ENCODE results near the gene ATP5PF.

ATP5PF gene

DNA sequence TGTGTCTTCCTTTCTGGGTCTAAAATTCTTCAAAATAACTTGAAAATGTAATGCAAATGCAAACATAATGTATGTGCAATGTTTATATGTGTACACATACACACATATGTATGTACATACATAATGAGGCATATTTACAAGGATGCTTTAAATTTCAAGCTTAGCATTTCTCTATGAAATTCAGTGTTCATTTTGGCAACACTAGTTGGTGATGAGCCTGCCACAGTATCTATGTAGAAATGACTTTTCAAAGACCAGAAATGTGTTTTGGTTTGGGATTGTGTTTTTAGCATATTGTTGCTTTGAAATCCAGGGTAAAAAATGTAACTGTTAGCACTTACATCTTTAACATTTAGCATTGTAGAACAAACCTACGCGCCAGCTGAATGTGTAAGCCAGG is 10.2 kb upstream of the ATP5PF start:
- no peak for DNase-seq (ENCODE audit: low spot score)
- TF ChIP-seq, protein P1, sequence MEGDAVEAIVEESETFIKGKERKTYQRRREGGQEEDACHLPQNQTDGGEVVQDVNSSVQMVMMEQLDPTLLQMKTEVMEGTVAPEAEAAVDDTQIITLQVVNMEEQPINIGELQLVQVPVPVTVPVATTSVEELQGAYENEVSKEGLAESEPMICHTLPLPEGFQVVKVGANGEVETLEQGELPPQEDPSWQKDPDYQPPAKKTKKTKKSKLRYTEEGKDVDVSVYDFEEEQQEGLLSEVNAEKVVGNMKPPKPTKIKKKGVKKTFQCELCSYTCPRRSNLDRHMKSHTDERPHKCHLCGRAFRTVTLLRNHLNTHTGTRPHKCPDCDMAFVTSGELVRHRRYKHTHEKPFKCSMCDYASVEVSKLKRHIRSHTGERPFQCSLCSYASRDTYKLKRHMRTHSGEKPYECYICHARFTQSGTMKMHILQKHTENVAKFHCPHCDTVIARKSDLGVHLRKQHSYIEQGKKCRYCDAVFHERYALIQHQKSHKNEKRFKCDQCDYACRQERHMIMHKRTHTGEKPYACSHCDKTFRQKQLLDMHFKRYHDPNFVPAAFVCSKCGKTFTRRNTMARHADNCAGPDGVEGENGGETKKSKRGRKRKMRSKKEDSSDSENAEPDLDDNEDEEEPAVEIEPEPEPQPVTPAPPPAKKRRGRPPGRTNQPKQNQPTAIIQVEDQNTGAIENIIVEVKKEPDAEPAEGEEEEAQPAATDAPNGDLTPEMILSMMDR (IDR thresholded peaks at IDR 0.05; ENCODE audit: borderline replicate concordance, control extremely low read depth, extremely low read depth, insufficient read depth, missing control alignments) = no peak
- in situ Hi-C loops (cut with MboI; ENCODE audit: low sequenced_read_pairs, unreplicated experiment) = no loop called here

DNA sequence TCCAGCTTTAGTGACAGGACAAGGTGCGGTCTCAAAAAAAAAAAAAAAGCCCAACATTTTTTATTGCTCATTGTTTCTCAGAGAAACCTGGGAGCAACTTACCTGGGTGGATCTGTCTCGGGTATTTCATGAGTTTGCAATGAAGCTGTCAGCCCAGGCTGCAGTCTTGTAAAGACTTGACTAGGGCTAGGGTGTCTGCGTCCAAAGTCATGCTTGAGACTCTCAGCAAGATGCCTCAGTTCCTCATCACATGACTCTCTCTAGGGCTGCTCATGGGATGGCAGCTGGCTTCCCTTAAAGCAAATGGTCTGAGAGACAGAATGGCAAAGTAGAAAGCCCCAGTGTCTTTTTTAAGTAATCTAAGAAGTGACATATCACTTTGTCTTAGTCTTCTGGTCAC is 8.2 kb upstream of the ATP5PF start:
- no peak for DNase-seq (ENCODE audit: low spot score)
- TF ChIP-seq, protein P1 (IDR thresholded peaks at IDR 0.05; ENCODE audit: borderline replicate concordance, control extremely low read depth, extremely low read depth, insufficient read depth, missing control alignments) = no peak
- in situ Hi-C loops (cut with MboI; ENCODE audit: low sequenced_read_pairs, unreplicated experiment) = no loop called here

DNA sequence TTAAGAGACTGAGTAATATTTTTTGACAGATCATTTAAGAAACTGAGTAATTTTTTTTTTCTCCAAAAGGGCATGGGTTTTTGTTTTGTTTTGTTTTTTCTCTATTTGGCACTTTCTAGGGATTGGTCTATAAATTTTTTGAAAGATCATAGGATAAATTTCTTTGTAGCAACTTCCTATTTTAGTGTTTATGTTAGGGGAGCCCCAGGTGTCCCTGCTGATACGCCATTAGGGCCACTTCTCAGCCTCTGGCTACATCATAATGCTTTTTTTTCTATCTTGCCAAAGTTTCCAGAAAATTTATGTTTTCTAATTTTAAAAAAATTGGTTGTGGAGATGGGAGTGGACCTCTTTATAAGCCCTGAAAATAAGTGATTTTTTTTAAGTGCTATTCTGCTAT is 2.7 kb upstream of the ATP5PF start:
- no peak for DNase-seq (ENCODE audit: low spot score)
- TF ChIP-seq, protein P1 (IDR thresholded peaks at IDR 0.05; ENCODE audit: borderline replicate concordance, control extremely low read depth, extremely low read depth, insufficient read depth, missing control alignments) = no peak
- in situ Hi-C loops (cut with MboI; ENCODE audit: low sequenced_read_pairs, unreplicated experiment) = no loop called here

DNA sequence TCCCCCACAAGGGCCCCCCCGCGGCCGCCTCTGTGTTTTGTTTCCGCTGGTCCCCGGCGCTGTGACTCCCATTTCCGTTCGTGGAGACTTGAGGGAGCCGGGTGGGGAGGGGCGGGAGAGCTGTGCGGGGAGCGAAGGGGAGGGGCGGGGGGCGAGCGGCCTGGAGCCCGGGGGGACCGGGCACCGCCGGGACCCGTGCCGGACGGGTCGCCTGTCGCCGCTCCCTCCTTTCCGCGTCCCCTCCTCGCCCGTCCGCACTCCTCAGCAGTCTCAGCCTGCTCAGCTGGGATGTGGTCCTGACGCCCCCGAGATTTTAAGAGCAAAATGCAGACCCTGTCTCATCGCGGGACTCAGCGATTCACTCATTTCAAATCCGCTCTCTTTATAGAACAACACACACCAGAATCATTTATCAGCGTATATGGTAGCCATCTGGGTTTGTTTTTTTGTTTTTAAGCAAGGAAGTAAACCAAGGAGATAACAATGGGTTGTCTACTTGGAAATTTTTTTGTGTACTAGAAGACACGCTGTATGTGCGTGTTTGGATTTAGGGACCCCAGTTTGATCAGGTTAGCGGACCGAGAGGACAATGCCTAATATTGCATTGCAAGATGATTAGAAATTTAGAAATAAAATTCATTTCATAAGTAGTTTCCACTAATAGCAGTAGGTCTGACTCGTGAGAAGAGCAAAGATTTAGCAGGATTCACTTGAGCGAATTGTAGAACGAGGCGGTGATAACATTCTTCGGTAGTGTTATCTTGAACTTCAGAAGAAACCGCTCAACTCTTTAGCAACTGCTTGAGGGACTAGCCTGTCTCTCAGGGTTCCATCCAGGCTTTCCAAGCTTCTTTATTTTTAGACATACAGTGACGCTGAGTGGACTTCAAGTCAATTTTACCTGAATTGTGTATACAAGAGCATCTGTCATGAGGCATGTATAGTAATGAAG is 1.2 kb upstream of the ATP5PF start:
- DNase-seq (ENCODE audit: low spot score) = peak; percentile 77
- in situ Hi-C loops (cut with MboI; ENCODE audit: low sequenced_read_pairs, unreplicated experiment) = no loop called here
- TF ChIP-seq, protein P1 (IDR thresholded peaks at IDR 0.05; ENCODE audit: borderline replicate concordance, control extremely low read depth, extremely low read depth, insufficient read depth, missing control alignments) = no peak

DNA sequence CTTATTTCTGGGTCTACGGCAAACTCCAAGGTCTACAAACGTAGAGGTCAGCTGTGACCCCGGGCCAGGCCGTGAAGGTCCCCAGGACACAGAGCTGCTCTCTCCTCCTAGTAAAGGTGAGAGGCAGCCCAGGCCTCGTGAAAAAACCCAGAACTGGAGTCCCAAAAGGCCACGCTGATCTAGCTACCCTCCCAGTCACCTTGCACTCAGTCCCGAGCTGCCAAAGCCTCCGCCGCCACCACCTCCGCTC is 125 bp downstream of the ATP5PF start:
- in situ Hi-C loops (cut with MboI; ENCODE audit: low sequenced_read_pairs, unreplicated experiment) = no loop called here
- TF ChIP-seq, protein P1 (IDR thresholded peaks at IDR 0.05; ENCODE audit: borderline replicate concordance, control extremely low read depth, extremely low read depth, insufficient read depth, missing control alignments) = no peak
- no peak for DNase-seq (ENCODE audit: low spot score)

DNA sequence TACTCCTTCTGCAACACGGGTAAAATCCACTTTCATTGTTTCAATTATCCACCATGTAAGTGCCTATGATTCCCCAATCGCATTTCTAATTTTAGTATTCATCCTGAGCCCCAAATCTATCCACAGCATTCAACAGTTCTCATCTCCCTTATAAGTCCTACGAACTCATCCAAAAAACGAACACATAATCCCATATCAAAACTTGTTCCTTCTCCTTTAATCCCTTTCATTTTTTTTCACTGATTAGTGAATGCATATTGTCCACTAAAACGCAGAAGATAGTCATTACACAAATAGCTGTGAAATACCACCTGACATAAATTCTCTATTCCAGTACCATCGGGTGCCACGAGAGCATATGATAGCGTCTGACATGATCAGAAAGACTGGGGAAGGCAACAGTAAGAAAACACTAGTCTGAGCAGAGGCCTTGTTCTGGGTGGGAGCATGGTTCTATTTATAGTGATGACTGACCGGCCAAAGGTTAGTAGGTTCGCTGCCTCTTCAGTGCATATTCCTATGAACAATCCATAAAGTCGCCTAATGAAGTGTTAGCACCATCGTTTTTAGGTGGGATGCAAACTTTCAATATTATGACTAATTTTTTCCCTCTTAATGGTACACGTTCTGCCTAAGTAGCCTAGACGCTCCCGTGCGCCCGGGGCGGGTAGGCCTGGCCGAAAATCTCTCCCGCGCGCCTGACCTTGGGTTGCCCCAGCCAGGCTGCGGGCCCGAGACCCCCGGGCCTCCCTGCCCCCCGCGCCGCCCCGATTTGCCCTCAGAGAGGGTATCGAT is 648 bp downstream of the ATP5PF start:
- TF ChIP-seq, protein P1 (IDR thresholded peaks at IDR 0.05; ENCODE audit: borderline replicate concordance, control extremely low read depth, extremely low read depth, insufficient read depth, missing control alignments) = no peak
- peak; percentile 40 for DNase-seq (ENCODE audit: low spot score)
- in situ Hi-C loops (cut with MboI; ENCODE audit: low sequenced_read_pairs, unreplicated experiment) = no loop called here

Measured in GM13976 (cell line).